ENCODE measurements around the gene ZSCAN5B. TPM values are rescaled to one million over a fixed set of nuclear protein-coding genes. Genes with fewer than 3 reads are reported as not detected.
"Not testable (repeated sequence)": the region's sequence is repeated elsewhere in the genome, so short reads cannot be mapped to it uniquely, and the experiment has no call there.

ZSCAN5B gene, protein sequence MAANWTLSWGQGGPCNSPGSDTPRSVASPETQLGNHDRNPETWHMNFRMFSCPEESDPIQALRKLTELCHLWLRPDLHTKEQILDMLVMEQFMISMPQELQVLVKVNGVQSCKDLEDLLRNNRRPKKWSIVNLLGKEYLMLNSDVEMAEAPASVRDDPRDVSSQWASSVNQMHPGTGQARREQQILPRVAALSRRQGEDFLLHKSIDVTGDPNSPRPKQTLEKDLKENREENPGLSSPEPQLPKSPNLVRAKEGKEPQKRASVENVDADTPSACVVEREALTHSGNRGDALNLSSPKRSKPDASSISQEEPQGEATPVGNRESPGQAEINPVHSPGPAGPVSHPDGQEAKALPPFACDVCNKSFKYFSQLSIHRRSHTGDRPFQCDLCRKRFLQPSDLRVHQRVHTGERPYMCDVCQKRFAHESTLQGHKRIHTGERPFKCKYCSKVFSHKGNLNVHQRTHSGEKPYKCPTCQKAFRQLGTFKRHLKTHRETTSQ
- total RNA-seq (not detected), polyA plus RNA-seq (not detected)

DNA sequence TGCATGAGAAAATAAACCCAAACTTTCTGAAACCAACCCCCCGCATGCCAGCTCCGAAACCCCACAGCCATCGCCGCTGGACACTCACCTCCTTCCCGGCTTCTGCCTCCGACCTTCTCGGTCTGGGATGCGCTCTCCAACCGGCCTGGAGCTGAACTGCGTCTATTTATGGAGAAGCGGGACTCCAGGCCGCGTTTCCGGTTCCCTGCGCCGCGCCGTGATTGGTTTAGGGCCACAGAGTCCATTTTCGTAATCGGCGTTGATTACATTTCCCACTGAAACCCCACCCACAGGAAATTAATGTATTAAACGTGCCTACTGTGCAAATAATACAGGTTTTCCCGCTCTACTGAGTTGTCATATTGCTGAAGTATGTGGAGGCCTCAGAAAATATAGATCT lies at the start of gene ZSCAN5B:
Gene ZSCAN5B, minus strand, starts transcription at position 138 of the 400 bp plus-strand sequence. CDS start 4,731 bp downstream, outside the sequence.
- H3K9me3 ChIP-seq (ENCODE audit: low read length); CTCF ChIA-PET; H3K36me3 Mint-ChIP-seq; H3K4me1 Mint-ChIP-seq; H3K9me3 Mint-ChIP-seq; POLR2A ChIA-PET; DNase-seq; H3K27me3 ChIP-seq (ENCODE audit: insufficient read depth, low read length, poor library complexity, severe bottlenecking); H3K27ac ChIP-seq (ENCODE audit: low read depth, low read length); H3K27ac Mint-ChIP-seq; H3K36me3 ChIP-seq (ENCODE audit: insufficient read depth, low read length); H3K4me3 ChIP-seq (ENCODE audit: low read length); H3K4me3 Mint-ChIP-seq; H3K4me1 ChIP-seq (ENCODE audit: insufficient read depth, low read length): not testable (repeated sequence)
- peaks cover 9 to 18% of the 10 kb centered on the region in 2 donors for H3K27me3 Mint-ChIP-seq

DNA sequence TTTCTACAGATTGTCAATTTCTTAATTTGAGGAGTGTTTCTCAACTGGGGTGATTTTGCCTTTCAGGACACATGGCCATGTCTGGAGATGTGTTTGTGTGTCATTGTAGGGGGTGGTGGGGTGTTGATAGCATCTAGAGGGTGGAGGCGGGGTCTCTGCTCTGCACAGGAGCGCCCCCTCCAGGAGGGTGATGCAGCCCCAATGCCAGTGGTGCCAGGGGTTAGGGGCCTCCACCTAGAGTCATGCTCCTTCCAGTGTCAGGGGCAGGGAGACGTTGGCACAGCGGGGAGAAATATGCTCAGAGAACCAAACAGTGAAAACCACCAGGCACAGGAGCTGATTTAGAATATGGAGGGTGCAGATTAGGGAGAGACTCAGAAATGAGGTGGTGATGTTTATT lies 48.2 kb upstream of the ZSCAN5B start:
- DNase-seq; H3K4me3 Mint-ChIP-seq; H3K27me3 ChIP-seq (ENCODE audit: insufficient read depth, low read length, poor library complexity, severe bottlenecking); H3K27ac Mint-ChIP-seq; H3K9me3 Mint-ChIP-seq; H3K9me3 ChIP-seq (ENCODE audit: low read length); H3K36me3 Mint-ChIP-seq; CTCF ChIA-PET; H3K4me1 Mint-ChIP-seq; H3K4me1 ChIP-seq (ENCODE audit: insufficient read depth, low read length); POLR2A ChIA-PET; H3K27me3 Mint-ChIP-seq; H3K36me3 ChIP-seq (ENCODE audit: insufficient read depth, low read length); H3K27ac ChIP-seq (ENCODE audit: low read depth, low read length); H3K4me3 ChIP-seq (ENCODE audit: low read length): not testable (repeated sequence)

DNA sequence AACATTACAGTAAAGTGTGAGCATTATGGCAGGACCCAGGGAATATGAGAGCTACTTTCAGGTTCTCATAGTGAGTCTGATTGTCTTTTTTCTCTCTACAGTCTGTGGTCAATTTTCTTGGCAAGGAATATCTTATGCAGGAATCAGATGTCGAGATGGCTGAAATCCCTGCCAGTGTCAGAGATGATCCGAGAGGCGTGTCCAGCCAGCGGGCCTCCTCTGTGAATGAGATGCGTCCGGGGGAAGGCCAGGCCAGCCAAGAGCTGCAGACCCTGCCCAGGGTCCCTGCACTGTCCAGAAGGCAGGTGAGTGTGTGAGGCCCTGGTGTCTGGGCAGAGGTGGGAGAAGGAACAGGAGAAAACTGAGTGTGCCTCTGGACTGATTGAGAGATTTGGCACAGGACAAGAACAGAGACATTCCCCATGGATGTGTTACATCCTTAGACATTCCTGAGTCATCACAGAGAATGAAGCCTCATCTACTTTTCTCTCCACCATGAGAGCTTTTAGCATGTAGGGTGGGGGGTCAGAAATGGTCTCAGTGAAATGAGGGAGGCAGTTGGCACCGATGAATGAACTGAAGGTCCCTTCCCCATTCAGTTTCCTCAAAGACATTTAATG lies 47.6 kb upstream of the ZSCAN5B start:
- CTCF ChIA-PET: no interaction called here

DNA sequence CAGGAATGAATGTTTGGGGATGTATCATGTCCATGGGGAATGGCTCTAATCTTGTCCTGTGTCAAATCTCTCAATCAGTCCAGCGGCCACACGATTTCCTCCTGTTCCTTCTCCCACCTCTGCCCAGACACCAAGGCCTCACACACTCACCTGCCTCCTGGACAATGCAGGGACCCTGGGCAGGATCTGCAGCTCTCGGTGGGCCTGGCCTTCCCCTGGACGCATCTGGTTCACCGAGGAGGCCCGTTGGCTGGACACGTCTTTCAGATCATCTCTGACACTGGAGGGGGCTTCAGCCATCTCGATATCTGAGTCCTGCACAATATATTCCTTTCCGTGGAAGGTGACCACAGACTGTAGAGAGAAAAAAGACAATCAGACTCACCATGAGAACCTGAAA lies 25.9 kb upstream of the ZSCAN5B start:
- no peaks in the 10 kb centered on the region for H3K27me3 ChIP-seq (ENCODE audit: insufficient read depth, low read length, poor library complexity, severe bottlenecking)
- no peak overlapping the region for H3K27ac ChIP-seq (ENCODE audit: low read depth, low read length)
- ChIA-PET CTCF (no interaction called here), POLR2A (no interaction called here)
- no peaks in the 10 kb centered on the region for H3K4me1 ChIP-seq (ENCODE audit: insufficient read depth, low read length)
- H3K4me1 Mint-ChIP-seq: no peaks in the 10 kb centered on the region
- H3K36me3 Mint-ChIP-seq: peaks cover 6 to 27% (median 13%) of the 10 kb centered on the region in 3 donors
- no peaks in the 10 kb centered on the region for H3K36me3 ChIP-seq (ENCODE audit: insufficient read depth, low read length)
- peaks cover 0 to 4% (median 0%) of the 10 kb centered on the region in 5 donors for H3K9me3 Mint-ChIP-seq
- H3K4me3 Mint-ChIP-seq: no peak overlapping the region
- no peak for DNase-seq
- no peaks in the 10 kb centered on the region for H3K9me3 ChIP-seq (ENCODE audit: low read length)
- H3K27me3 Mint-ChIP-seq: peaks cover 0 to 8% of the 10 kb centered on the region in 2 donors
- H3K4me3 ChIP-seq (ENCODE audit: low read length): no peak overlapping the region
- H3K27ac Mint-ChIP-seq: no peak overlapping the region

More for the DNA sequence above, 47.6 kb upstream of the ZSCAN5B start:
- Histone ChIP-seq H3K9me3 (ENCODE audit: low read length) (no peaks in the 10 kb centered on the region), H3K27ac (ENCODE audit: low read depth, low read length) (no peak overlapping the region), H3K27me3 (ENCODE audit: insufficient read depth, low read length, poor library complexity, severe bottlenecking) (no peaks in the 10 kb centered on the region), H3K4me3 (ENCODE audit: low read length) (no peak overlapping the region), H3K4me1 (ENCODE audit: insufficient read depth, low read length) (no peaks in the 10 kb centered on the region), H3K36me3 (ENCODE audit: insufficient read depth, low read length) (no peaks in the 10 kb centered on the region)
- POLR2A ChIA-PET: no interaction called here
- H3K4me3 Mint-ChIP-seq: no peak overlapping the region
- H3K9me3 Mint-ChIP-seq: no peaks in the 10 kb centered on the region
- H3K27me3 Mint-ChIP-seq: no peaks in the 10 kb centered on the region
- no peaks in the 10 kb centered on the region for H3K4me1 Mint-ChIP-seq
- H3K27ac Mint-ChIP-seq: no peak overlapping the region
- no peak for DNase-seq
- H3K36me3 Mint-ChIP-seq: peaks cover 0 to 3% (median 0%) of the 10 kb centered on the region in 3 donors

DNA sequence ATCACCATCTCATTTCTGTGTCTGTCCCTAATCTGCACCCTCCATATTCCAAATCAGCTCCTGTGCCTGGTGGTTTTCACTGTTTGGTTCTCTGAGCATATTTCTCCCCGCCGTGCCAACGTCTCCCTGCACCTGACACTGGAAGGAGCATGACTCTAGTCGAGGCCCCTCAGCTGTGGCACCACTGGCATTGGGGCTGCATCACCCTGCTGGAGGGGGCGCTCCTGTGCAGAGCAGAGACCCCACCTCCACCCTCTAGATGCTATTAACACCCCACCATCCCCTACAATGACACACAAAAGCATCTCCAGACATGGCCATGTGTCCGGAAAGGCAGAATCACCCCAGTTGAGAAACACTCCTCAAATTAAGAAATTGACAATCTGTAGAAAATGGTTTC lies 25.3 kb upstream of the ZSCAN5B start:
- H3K27ac Mint-ChIP-seq: no peak overlapping the region
- peaks cover 4 to 12% of the 10 kb centered on the region in 2 donors for H3K27me3 Mint-ChIP-seq
- DNase-seq: no peak
- H3K4me1 Mint-ChIP-seq: peaks cover 0 to 3% (median 2%) of the 10 kb centered on the region in 3 donors
- peaks cover 0 to 4% (median 0%) of the 10 kb centered on the region in 5 donors for H3K9me3 Mint-ChIP-seq
- Histone ChIP-seq H3K4me1 (ENCODE audit: insufficient read depth, low read length) (no peaks in the 10 kb centered on the region), H3K27ac (ENCODE audit: low read depth, low read length) (no peak overlapping the region), H3K36me3 (ENCODE audit: insufficient read depth, low read length) (no peaks in the 10 kb centered on the region), H3K27me3 (ENCODE audit: insufficient read depth, low read length, poor library complexity, severe bottlenecking) (no peaks in the 10 kb centered on the region), H3K9me3 (ENCODE audit: low read length) (no peaks in the 10 kb centered on the region), H3K4me3 (ENCODE audit: low read length) (no peak overlapping the region)
- ChIA-PET POLR2A (no interaction called here), CTCF (no interaction called here)
- no peak overlapping the region for H3K4me3 Mint-ChIP-seq
- H3K36me3 Mint-ChIP-seq: peaks cover 6 to 27% (median 13%) of the 10 kb centered on the region in 3 donors

DNA sequence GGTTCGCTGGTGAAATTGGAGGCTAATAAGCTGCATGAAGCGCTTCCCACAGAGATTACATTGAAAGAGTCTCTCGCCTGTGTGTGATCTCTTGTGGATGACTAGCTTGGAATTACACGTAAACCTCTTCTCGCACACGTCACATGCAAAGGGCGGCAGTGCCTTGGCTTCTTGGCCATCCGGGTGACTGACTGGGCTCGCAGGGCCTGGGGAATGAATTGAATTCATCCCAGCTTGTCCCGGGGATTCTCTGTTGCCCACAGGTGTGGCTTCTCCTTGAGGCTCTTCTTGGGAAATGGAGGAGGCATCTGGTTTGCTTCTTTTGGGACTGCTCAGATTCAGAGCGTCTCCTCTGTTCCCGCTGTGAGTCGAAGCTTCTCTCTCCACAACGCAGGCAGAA lies 24.3 kb upstream of the ZSCAN5B start:
- POLR2A ChIA-PET: no interaction called here
- no peaks in the 10 kb centered on the region for H3K4me1 ChIP-seq (ENCODE audit: insufficient read depth, low read length)
- no peak overlapping the region for H3K4me3 Mint-ChIP-seq

DNA sequence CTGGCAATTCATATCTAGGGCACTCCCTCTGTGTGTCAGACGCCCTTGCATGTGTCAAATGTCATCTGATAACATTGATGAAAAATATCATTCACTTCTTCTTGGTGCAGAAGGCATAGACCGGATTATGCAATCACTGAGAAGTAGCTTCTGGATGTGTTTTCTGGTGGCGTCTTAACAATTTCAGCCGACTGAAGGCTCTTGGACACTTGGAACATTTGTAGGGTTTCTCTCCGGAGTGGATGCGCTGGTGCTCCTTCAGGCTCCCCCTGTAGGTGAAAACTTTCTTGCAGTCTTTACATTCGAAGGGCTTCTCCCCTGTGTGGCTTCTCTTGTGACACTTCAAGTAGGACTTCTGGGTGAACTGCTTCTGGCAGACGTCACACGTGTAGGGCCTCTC lies 23.9 kb upstream of the ZSCAN5B start:
- POLR2A ChIA-PET; DNase-seq; H3K4me1 Mint-ChIP-seq; H3K9me3 Mint-ChIP-seq; H3K9me3 ChIP-seq (ENCODE audit: low read length); H3K36me3 ChIP-seq (ENCODE audit: insufficient read depth, low read length); H3K27ac ChIP-seq (ENCODE audit: low read depth, low read length); H3K4me3 Mint-ChIP-seq; H3K4me3 ChIP-seq (ENCODE audit: low read length); H3K27me3 ChIP-seq (ENCODE audit: insufficient read depth, low read length, poor library complexity, severe bottlenecking); H3K4me1 ChIP-seq (ENCODE audit: insufficient read depth, low read length): not testable (repeated sequence)
- Mint-ChIP-seq H3K27ac (peak overlapping the region in 1 of 8 donors; percentile 47), H3K27me3 (peaks cover 5 to 19% of the 10 kb centered on the region in 2 donors), H3K36me3 (peaks cover 6 to 27% (median 13%) of the 10 kb centered on the region in 3 donors)
- CTCF ChIA-PET: interaction anchor here (1.7 kb wide), 1 partner anchor 154 kb away, joined by 3 read pairs; no protein-coding TSS in a partner anchor

More for the DNA sequence above, 24.3 kb upstream of the ZSCAN5B start:
- CTCF ChIA-PET: no interaction called here
- peaks cover 0 to 4% (median 2%) of the 10 kb centered on the region in 3 donors for H3K4me1 Mint-ChIP-seq
- no peak overlapping the region for H3K27ac Mint-ChIP-seq
- H3K4me3 ChIP-seq (ENCODE audit: low read length): no peak overlapping the region
- peaks cover 5 to 17% of the 10 kb centered on the region in 2 donors for H3K27me3 Mint-ChIP-seq
- H3K9me3 Mint-ChIP-seq: peaks cover 0 to 4% (median 0%) of the 10 kb centered on the region in 5 donors
- no peaks in the 10 kb centered on the region for H3K27me3 ChIP-seq (ENCODE audit: insufficient read depth, low read length, poor library complexity, severe bottlenecking)
- no peak for DNase-seq
- peaks cover 6 to 27% (median 13%) of the 10 kb centered on the region in 3 donors for H3K36me3 Mint-ChIP-seq
- no peaks in the 10 kb centered on the region for H3K36me3 ChIP-seq (ENCODE audit: insufficient read depth, low read length)
- H3K27ac ChIP-seq (ENCODE audit: low read depth, low read length): no peak overlapping the region
- no peaks in the 10 kb centered on the region for H3K9me3 ChIP-seq (ENCODE audit: low read length)

DNA sequence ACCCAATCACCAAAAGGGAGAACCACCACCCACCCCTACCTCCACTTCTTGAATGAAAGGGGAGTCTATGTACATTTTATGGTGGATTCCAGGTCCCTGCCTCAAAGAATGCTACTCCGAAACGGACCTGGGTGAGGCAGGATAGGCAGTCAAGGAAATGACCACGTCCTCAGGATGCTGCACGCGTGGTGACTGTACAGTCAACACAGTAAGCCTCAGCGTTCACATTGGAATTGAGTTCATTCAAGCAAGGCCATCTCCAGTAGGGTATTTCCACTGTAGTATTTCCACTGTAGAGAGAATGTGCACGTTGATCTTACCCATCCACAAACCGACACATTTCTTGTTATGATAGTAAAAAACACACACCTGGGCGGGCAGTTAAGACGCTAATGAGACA lies 21.4 kb upstream of the ZSCAN5B start:
- POLR2A ChIA-PET: no interaction called here
- CTCF ChIA-PET: interaction anchor here (0.6 kb wide), 1 partner anchor 73 kb away, joined by 3 read pairs; no protein-coding TSS in a partner anchor
- H3K9me3 Mint-ChIP-seq: peaks cover 0 to 4% (median 0%) of the 10 kb centered on the region in 5 donors
- H3K4me3 Mint-ChIP-seq: no peak overlapping the region
- H3K4me1 Mint-ChIP-seq: peaks cover 0 to 4% (median 2%) of the 10 kb centered on the region in 3 donors
- peaks cover 6 to 27% (median 11%) of the 10 kb centered on the region in 3 donors for H3K36me3 Mint-ChIP-seq
- Histone ChIP-seq H3K4me3 (ENCODE audit: low read length) (no peak overlapping the region), H3K9me3 (ENCODE audit: low read length) (no peaks in the 10 kb centered on the region), H3K27me3 (ENCODE audit: insufficient read depth, low read length, poor library complexity, severe bottlenecking) (no peaks in the 10 kb centered on the region), H3K36me3 (ENCODE audit: insufficient read depth, low read length) (no peaks in the 10 kb centered on the region), H3K27ac (ENCODE audit: low read depth, low read length) (no peak overlapping the region), H3K4me1 (ENCODE audit: insufficient read depth, low read length) (no peaks in the 10 kb centered on the region)
- no peak overlapping the region for H3K27ac Mint-ChIP-seq
- H3K27me3 Mint-ChIP-seq: peaks cover 18 to 29% of the 10 kb centered on the region in 2 donors
- DNase-seq: no peak
